ENCODE data around the gene TAL2. TPM values are rescaled to one million over a fixed set of nuclear protein-coding genes. Genes with fewer than 3 reads are reported as not detected.

TAL2 gene
- total and polyA plus RNA-seq, 3 donors from 2014 or later = 0.78 TPM; not detected in 2

DNA sequence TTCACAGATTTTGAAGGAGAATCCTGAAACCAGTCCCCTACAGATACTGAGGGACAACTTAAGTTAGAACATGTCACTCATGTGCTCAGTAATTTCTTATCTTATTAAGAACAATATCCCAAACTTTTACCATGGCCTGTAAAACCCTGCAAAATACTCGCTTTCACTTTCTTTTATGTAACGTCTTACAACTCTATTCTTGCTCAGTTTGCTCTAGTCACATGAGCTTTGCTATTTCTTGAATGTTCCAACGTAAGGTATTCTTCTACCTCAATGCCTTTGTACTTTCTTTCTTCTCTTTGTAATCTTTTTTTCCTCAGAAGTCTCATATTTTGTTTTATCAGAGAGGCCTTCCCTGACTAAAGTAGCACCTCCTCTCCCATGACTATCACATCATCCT, 46.1 kb downstream of the TAL2 start:
- Histone ChIP-seq H3K36me3 (ENCODE audit: low read depth, missing control alignments) (no peaks in the 10 kb centered on the region), H3K4me3 (no peak overlapping the region), H3K27ac (no peak overlapping the region), H3K9me3 (no peaks in the 10 kb centered on the region), H3K4me1 (no peaks in the 10 kb centered on the region), H3K27me3 (no peaks in the 10 kb centered on the region)
- no peak for DNase-seq
- TF ChIP-seq, protein P1, sequence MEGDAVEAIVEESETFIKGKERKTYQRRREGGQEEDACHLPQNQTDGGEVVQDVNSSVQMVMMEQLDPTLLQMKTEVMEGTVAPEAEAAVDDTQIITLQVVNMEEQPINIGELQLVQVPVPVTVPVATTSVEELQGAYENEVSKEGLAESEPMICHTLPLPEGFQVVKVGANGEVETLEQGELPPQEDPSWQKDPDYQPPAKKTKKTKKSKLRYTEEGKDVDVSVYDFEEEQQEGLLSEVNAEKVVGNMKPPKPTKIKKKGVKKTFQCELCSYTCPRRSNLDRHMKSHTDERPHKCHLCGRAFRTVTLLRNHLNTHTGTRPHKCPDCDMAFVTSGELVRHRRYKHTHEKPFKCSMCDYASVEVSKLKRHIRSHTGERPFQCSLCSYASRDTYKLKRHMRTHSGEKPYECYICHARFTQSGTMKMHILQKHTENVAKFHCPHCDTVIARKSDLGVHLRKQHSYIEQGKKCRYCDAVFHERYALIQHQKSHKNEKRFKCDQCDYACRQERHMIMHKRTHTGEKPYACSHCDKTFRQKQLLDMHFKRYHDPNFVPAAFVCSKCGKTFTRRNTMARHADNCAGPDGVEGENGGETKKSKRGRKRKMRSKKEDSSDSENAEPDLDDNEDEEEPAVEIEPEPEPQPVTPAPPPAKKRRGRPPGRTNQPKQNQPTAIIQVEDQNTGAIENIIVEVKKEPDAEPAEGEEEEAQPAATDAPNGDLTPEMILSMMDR (IDR thresholded peaks at IDR 0.05) = no peak
- intact Hi-C loops (cut with DNase I; ENCODE audit: low total_unique reads) = no loop called here
- 60 to 78% methylated on average over 3 of the region's 3 CpGs for WGBS, 2 donors

DNA sequence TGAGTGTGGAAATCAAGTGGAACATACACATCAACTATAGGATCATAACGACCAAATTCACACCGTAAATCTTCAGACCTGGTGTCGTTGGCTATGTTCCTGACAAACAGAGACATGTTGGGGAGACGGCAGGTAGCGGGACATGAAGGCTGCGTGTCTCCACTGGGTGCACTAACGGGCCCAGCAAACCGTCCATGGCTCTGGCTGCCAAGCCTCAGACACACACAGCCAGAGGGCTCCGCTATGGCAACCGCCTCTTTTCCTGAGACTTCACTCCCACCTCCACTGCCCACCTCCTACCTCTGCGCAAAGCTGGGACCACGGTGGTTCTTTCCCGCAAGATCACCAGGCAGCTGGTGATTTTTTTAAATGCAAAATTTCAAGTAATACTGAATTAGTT, 48.4 kb downstream of the TAL2 start:
- H3K9me3 ChIP-seq = no peaks in the 10 kb centered on the region
- intact Hi-C loops (cut with DNase I; ENCODE audit: low total_unique reads) = no loop called here
- 95 to 96% methylated on average over 13 of the region's 13 CpGs for whole genome bisulfite sequencing, 2 donors
- TF ChIP-seq POLR2A (IDR thresholded peaks at IDR 0.05) = no peak
- TF ChIP-seq, protein P1 (IDR thresholded peaks at IDR 0.05) = no peak
- no peaks in the 10 kb centered on the region for H3K27me3 ChIP-seq
- no peak for DNase-seq
- H3K4me1 ChIP-seq = no peaks in the 10 kb centered on the region
- no peak overlapping the region for H3K27ac ChIP-seq
- no peak overlapping the region for H3K4me3 ChIP-seq
- no peaks in the 10 kb centered on the region for H3K36me3 ChIP-seq (ENCODE audit: low read depth, missing control alignments)

DNA sequence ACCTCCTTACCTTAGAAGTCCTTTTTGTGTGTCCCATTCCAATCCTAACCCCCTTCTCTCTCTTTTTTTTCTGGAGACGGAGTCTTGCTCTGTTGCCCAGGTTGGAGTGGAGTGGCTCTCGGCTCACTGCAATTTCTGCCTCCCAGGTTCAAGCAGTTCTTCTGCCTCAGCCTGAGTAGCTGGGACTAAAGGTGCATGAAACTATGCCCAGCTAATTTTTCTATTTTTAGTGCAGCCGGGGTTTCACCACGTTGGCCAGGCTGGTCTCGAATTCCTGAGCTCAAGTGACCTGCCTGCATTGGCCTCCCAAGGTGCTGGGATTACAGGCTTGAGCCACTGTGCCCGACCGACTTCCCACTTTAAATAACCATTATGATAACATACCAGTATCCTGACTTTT, 49.6 kb downstream of the TAL2 start:
- 89 to 95% methylated on average over 5 to 7 of the region's 7 CpGs for WGBS, 2 donors
- TF ChIP-seq, protein P1 (IDR thresholded peaks at IDR 0.05) = no peak
- TF ChIP-seq POLR2A (IDR thresholded peaks at IDR 0.05) = no peak
- intact Hi-C loops (cut with DNase I; ENCODE audit: low total_unique reads) = no loop called here

DNA sequence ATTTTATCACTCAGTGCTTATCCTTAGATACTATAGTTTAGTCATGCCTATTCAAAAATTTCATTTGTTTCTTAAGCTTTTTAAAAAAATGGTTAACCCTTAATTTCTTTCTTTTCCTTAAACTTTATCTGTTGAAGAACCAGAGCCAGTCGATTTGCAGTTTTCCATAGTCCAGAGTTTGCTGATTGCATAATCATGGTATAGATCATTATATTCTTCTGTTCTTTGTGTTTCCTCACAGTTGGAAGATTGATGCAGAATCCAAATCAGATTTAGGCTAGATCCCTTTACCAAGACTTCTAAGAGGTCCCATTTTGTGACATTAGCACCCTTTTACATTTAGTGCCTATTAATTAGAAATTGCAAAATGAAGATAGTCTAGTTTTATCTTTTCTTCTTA, 50.0 kb downstream of the TAL2 start:
- Histone ChIP-seq H3K27ac (no peak overlapping the region), H3K4me3 (no peak overlapping the region), H3K4me1 (no peaks in the 10 kb centered on the region), H3K27me3 (no peaks in the 10 kb centered on the region), H3K36me3 (ENCODE audit: low read depth, missing control alignments) (no peaks in the 10 kb centered on the region), H3K9me3 (no peaks in the 10 kb centered on the region)
- TF ChIP-seq POLR2A (IDR thresholded peaks at IDR 0.05) = no peak
- TF ChIP-seq, protein P1 (IDR thresholded peaks at IDR 0.05) = no peak
- 86 to 93% methylated on average over 1 of the region's 1 CpG for WGBS, 2 donors
- intact Hi-C loops (cut with DNase I; ENCODE audit: low total_unique reads) = no loop called here
- no peak for DNase-seq

More for the DNA sequence above, 49.6 kb downstream of the TAL2 start:
- H3K4me1 ChIP-seq = no peaks in the 10 kb centered on the region
- no peak overlapping the region for H3K27ac ChIP-seq
- no peaks in the 10 kb centered on the region for H3K27me3 ChIP-seq
- no peak overlapping the region for H3K4me3 ChIP-seq
- no peaks in the 10 kb centered on the region for H3K9me3 ChIP-seq
- H3K36me3 ChIP-seq (ENCODE audit: low read depth, missing control alignments) = no peaks in the 10 kb centered on the region
- DNase-seq = no peak

Other genes with a start within 250 kb of the TAL2 start
- 10 to 100 TPM in 1 of 2 donors, 1 to 10 TPM in 1; 9.4 to 12.2 TPM for gene FSD1L, start 214.4 kb upstream of the TAL2 start, total RNA-seq
- 9.1 TPM for gene FSD1L, start 214.4 kb upstream of the TAL2 start, polyA plus RNA-seq (ENCODE audit: insufficient read depth, low read depth, low replicate concordance)
- 10 to 100 TPM; 17.5 to 27.9 TPM for gene FKTN, start 104.3 kb upstream of the TAL2 start, total RNA-seq
- gene FKTN, start 104.3 kb upstream of the TAL2 start, polyA plus RNA-seq (ENCODE audit: insufficient read depth, low read depth, low replicate concordance) = 10.4 TPM
- gene TMEM38B, start 32.1 kb downstream of the TAL2 start, total RNA-seq = 10 to 100 TPM; 22.4 to 29.9 TPM
- gene TMEM38B, start 32.1 kb downstream of the TAL2 start, polyA plus RNA-seq (ENCODE audit: insufficient read depth, low read depth, low replicate concordance) = 55.0 TPM

Measured in testis (tissue), 3 donors.